Aorta (tissue), 5 donors: Measurements from ENCODE around the gene ANTXR1. TPM values are rescaled to one million over a fixed set of nuclear protein-coding genes. Genes with fewer than 3 reads are reported as not detected.
A peak's percentile ranks its signal among the peaks of the same experiment; 100 is the strongest.

ENCODE experiments used
- ATAC-seq: fragments of 200-7000 bp; cut with Tn5 transposase; one replicate; pipeline ENCODE4 v1.9.1; 2022; ENCODE audit warnings: moderate library complexity; ENCODE audit not compliant: low FRiP score
- DNase-seq, 2 donors: peaks; one replicate each; pipeline ENCODE4 v3.0.0-alpha.2; 2020
- H3K27ac ChIP-seq, 2 donors: one replicate each; pipeline ENCODE4 v1.5.1; 2013; ENCODE audit warnings: low read length in 2 of 2, mild to moderate bottlenecking in 2 of 2, moderate library complexity in 2 of 2, control low read depth in 1 of 2, inconsistent platforms in 1 of 2, low read depth in 1 of 2
- H3K27me3 ChIP-seq, 2 donors: one replicate each; pipeline ENCODE4 v1.6.1; 2013; ENCODE audit warnings: control low read depth in 1 of 2, low read length in 1 of 2, mild to moderate bottlenecking in 1 of 2, moderate library complexity in 1 of 2; ENCODE audit not compliant: insufficient read depth in 2 of 2, control insufficient read depth in 1 of 2
- H3K36me3 ChIP-seq, 2 donors: one replicate each; pipeline ENCODE4 v1.6.1; 2013; ENCODE audit warnings: control low read depth in 1 of 2, low read length in 1 of 2, mild to moderate bottlenecking in 1 of 2; ENCODE audit not compliant: insufficient read depth in 2 of 2, control insufficient read depth in 1 of 2
- H3K4me1 ChIP-seq, 2 donors: one replicate each; pipeline ENCODE4 v1.6.1; 2013; ENCODE audit warnings: low read length in 2 of 2, control low read depth in 1 of 2, mild to moderate bottlenecking in 1 of 2, moderate library complexity in 1 of 2; ENCODE audit not compliant: insufficient read depth in 2 of 2, control insufficient read depth in 1 of 2
- H3K4me3 ChIP-seq, 2 donors: one replicate each; pipeline ENCODE4 v1.5.1; 2013; ENCODE audit warnings: low read length in 2 of 2, control low read depth in 1 of 2, mild to moderate bottlenecking in 1 of 2
- H3K9me3 ChIP-seq: one replicate; pipeline ENCODE4 v1.6.1; 2013; ENCODE audit warnings: mild to moderate bottlenecking, low read length; ENCODE audit not compliant: control insufficient read depth
- WGBS, 2 donors: extraction: QIAGEN DNeasy Blood & Tissue Kit; methylation state at CpG; one replicate each; pipeline ENCODE4 v1.1.7; 2013; 5-methylcytosine and 5-hydroxymethylcytosine counted together
- intact Hi-C, 2 donors: fragments of 100-400 bp; cut with DNase I; formaldehyde crosslinking; loops; one replicate each; pipeline versions ENCODE4 v1.14.2 to v1.15.0; 2022
- polyA plus RNA-seq, 2 donors: library from polyadenylated mRNA; stranded (reverse); fragments of 200-250 nt; gene quantifications; one replicate each; pipeline ENCODE4 v1.2.3, GENCODE V29; 2013
- total RNA-seq, 2 donors: library from RNA; stranded (reverse); fragmentation: NEBNext Ultra II Directional; extraction: Animal tissue kit (Norgen Biotek cat#: 25700); gene quantifications; one replicate each; pipeline ENCODE4 v1.2.1, GENCODE V29; 2021
- donor health status: healthy with polysubstance abuse.
- donor health status: Bipolar disorder and iron deficiency.
- donor health status: DM: no; HTN: no; CAD: no.
- donor health status: DM: no; HTN: no; CAD: no.
- donor health status: DM: yes; HTN: yes; CAD: no.

Gene ANTXR1
- total and polyA plus RNA-seq, 4 donors, result 136 to 358 (median 160) TPM

DNA sequence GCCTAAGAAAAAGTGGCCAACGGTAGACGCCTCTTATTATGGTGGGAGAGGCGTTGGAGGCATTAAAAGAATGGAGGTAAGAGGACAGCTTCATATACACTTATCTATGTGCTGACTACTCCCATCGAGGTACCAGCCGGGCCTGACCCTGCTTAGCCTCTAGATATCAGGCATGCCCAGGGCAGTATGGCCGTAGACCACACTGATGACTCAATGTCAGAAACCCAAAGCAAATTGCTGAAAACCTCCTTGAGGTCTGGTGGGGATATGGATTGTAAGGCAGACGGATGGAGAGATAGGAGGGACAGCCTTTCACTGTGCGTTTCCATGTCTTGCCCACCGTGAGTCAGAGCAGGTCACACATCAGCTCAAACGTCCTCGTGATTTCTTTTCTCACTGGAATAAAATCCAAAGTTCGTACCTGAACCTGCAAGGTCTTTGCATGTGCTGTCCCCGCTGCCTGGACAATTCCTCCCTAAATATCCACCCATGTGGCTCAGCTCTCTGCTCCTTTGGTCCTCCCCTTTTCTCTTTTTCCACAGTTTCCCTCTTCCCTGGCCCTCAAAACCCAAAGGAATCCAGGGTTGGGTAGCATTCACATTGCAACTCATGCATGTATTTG lies 168.9 kb downstream of the ANTXR1 start:
- intact Hi-C loops, result no loop called here
- H3K36me3 ChIP-seq, result peaks cover 3% of the 10 kb centered on the region in 2 donors

DNA sequence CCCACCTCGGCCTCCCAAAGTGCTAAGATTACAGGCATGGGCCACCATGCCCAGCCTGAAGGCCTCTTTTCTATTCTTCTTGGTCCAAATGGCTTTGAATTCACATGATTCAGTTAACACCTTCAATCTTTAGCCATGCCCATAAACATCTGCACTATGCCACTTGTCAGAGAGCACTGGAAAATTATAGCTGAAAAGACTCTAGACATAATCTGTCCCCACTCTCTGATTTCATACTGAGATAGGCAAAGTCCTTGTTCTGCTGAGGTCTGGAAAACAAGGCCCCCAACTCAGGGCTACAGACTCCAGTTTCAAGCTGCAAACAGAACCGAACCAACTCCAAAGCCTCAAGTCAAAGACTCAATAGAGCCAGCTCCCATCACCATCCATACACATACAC lies 170.7 kb downstream of the ANTXR1 start:
- ATAC-seq, result no peak
- Histone ChIP-seq H3K4me1 (peaks cover 2 to 4% of the 10 kb centered on the region in 2 donors), H3K36me3 (peaks cover 3% of the 10 kb centered on the region in 2 donors), H3K27me3 (no peaks in the 10 kb centered on the region), H3K9me3 (no peaks in the 10 kb centered on the region), H3K27ac (peak overlapping the region in 1 of 2 donors; percentile 78), H3K4me3 (no peak overlapping the region)
- intact Hi-C loops, result no loop called here
- WGBS, 2 donors, result 31 to 35% methylated on average over 2 of the region's 2 CpGs
- no peak for DNase-seq

More for the DNA sequence above, 168.9 kb downstream of the ANTXR1 start:
- H3K4me3 ChIP-seq, result no peak overlapping the region
- H3K27me3 ChIP-seq, result no peaks in the 10 kb centered on the region
- H3K27ac ChIP-seq, result no peak overlapping the region
- ATAC-seq (no peak), DNase-seq (no peak)
- WGBS, 2 donors, result 90 to 92% methylated on average over 13 of the region's 13 CpGs
- peaks cover 0 to 7% of the 10 kb centered on the region in 2 donors for H3K4me1 ChIP-seq
- no peaks in the 10 kb centered on the region for H3K9me3 ChIP-seq

DNA sequence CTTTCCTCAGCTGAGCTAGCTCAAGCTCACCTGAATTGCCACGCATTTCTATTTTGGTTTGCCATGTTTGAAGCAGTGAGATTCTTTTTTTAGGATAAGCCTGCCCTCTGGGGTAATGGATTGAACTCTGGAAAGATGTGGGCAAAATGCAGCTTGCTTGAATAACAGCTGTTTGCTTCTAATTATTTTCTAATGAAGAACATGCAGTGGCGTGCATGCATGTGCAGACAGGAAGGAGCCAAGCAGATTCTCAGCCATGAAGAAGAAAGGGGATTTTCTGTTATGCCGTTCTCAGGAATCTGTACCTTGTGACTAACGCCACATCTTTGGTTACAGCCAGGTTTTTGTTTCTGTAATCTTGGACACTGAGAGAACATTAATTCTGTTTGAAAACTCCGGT lies 171.2 kb downstream of the ANTXR1 start:
- Histone ChIP-seq H3K4me3 (no peak overlapping the region), H3K36me3 (peaks cover 3% of the 10 kb centered on the region in 2 donors), H3K4me1 (peaks cover 2 to 4% of the 10 kb centered on the region in 2 donors), H3K27me3 (no peaks in the 10 kb centered on the region), H3K9me3 (no peaks in the 10 kb centered on the region), H3K27ac (peak overlapping the region in 1 of 2 donors; percentile 78)
- intact Hi-C loops, result no loop called here
- WGBS, 2 donors, result 35 to 36% methylated on average over 5 of the region's 5 CpGs
- ATAC-seq (no peak), DNase-seq (no peak)

DNA sequence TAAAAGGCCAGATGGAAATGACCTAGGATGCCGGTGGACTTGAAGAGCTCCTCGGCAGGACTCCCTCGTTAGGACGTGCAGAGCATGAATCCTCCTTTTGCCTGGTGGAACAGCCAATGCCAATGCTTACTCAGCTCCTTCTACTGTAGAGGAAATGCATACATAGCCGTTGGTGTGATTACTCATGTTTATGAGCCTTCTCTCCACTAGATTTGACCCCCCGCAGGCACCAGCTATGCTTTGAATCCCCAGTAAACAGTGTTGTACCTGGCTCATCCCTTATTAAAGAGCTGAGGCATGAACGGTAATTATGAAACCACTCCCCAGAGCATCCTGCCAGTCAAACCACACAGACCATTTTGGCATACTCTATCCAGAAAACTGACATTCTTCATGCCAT lies 172.8 kb downstream of the ANTXR1 start:
- no peak for DNase-seq
- no peak overlapping the region for H3K4me3 ChIP-seq

DNA sequence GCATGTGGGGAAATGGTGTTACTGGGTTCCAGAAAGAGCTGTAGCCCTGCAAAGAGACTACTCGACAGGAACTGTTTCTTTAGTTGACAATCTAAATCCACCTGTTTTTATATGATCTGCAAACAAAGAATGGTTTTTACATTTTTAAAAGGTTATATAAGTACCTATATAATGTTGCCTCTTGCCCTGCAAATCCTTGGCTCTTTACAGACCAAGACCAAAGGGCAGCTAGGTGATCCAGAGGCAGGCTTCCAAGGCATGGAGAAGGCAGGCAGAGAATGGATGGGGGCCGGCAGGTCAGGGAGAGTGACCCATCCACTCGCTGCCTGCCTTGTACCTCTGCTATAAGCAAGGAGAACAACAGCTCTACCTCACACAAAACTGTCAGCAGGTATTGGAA lies 173.6 kb downstream of the ANTXR1 start:
- no peaks in the 10 kb centered on the region for H3K27me3 ChIP-seq
- H3K9me3 ChIP-seq, result no peaks in the 10 kb centered on the region
- intact Hi-C loops, result no loop called here
- no peak overlapping the region for H3K4me3 ChIP-seq
- DNase-seq, result no peak
- no peak for ATAC-seq
- H3K36me3 ChIP-seq, result peaks cover 3% of the 10 kb centered on the region in 2 donors
- peaks cover 3 to 4% of the 10 kb centered on the region in 2 donors for H3K4me1 ChIP-seq
- no peak overlapping the region for H3K27ac ChIP-seq
- 95% methylated on average over 3 of the region's 3 CpGs for WGBS, 2 donors

More for the DNA sequence above, 172.8 kb downstream of the ANTXR1 start:
- peaks cover 2 to 4% of the 10 kb centered on the region in 2 donors for H3K4me1 ChIP-seq
- intact Hi-C loops, result no loop called here
- no peaks in the 10 kb centered on the region for H3K9me3 ChIP-seq
- 68% methylated on average over 7 of the region's 7 CpGs for WGBS, 2 donors
- peak overlapping the region in 1 of 2 donors; percentile 45 for H3K27ac ChIP-seq
- peaks cover 3% of the 10 kb centered on the region in 2 donors for H3K36me3 ChIP-seq
- H3K27me3 ChIP-seq, result no peaks in the 10 kb centered on the region
- no peak for ATAC-seq

DNA sequence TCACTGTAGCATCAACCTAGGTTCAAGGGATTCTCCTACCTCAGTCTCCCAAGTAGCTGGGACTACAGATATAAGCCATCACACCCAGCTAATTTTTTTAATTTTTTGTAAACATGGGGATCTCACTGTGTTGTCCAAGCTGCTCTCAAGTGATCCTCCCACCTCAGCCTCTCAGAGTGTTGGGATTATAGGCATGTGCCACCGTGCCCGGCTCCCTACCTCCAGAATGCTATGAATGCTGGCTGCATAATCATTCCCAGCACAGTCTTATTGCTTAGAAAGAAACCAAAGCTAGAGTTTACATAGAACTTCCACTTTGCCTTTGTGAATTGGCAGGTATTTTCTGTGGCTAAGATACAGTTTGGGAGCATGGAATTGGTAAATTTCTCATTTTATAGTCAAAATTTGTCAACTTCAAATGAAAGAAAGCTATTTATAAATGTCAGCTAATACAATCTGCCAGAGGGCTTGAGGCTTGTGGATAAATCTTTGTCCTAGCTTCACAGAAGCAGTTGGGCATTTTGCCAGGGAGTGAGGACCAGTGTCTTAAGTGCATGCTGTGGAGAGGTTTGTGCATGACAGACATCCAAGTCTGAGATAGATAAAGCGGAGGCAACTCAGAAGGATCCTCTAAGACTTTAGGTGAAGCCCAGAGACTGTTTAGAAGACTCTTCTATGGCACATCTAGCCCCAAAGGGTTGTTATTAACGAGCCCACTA lies 175.4 kb downstream of the ANTXR1 start:
- ATAC-seq (no peak), DNase-seq (no peak)
- 67 to 69% methylated on average over 4 of the region's 4 CpGs for WGBS, 2 donors
- intact Hi-C loops, result no loop called here
- Histone ChIP-seq H3K4me3 (no peak overlapping the region), H3K27me3 (no peaks in the 10 kb centered on the region), H3K36me3 (peaks cover 3 to 5% of the 10 kb centered on the region in 2 donors), H3K9me3 (no peaks in the 10 kb centered on the region), H3K4me1 (peaks cover 3 to 4% of the 10 kb centered on the region in 2 donors), H3K27ac (peak overlapping the region in 1 of 2 donors; percentile 55)

DNA sequence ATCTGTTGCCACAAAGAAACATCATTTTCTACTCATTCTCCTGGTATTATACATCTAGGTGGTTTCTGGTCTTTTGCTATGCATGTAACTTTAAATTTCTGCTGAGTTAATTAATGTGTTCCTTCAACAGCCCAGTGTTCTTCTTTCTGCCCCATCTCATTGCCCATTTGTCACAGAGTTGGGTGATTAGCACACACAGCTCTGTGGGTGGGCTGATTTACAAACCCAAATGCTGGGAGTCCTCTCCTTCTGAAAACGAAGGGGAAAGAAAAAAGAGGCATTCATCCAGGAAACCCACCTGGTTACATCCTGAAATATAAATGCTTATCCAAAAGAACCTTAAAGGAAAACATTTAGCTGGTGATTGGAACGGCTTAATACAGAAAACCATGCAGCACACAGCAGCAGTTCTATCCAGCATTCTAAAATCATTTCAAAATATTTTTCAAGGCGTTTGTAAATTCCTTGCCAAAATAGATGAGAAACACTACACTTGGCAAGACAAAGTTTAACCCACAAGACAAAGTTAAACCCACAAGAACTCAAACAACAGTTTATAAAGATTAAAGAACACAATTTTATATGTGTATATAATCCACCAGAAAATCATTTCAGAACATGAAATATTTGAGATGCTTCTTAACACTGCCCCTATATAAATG lies 177.9 kb downstream of the ANTXR1 start:
- no peak for ATAC-seq
- intact Hi-C loops, result no loop called here

DNA sequence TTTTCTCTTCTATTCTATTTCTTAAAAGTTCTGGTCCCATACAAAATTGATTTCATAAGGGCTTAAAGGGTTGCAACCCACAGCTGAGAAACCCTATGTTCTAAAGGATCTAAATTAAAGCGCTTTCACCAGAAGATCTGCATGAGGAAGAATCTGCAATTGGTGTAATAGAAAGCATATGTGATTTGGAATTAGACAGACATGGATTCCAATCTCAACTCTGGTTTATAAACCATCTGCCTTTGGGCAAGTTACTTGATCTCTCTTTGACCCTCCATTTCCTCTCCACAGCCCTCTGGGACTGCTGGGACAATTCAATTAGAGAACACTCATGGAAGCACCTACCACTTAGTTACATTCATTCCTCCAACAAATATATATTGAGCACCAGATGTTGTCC lies 178.7 kb downstream of the ANTXR1 start:
- Histone ChIP-seq H3K27ac (no peak overlapping the region), H3K4me1 (peaks cover 0 to 3% of the 10 kb centered on the region in 2 donors), H3K9me3 (no peaks in the 10 kb centered on the region), H3K4me3 (no peak overlapping the region), H3K36me3 (peaks cover 5 to 8% of the 10 kb centered on the region in 2 donors), H3K27me3 (no peaks in the 10 kb centered on the region)
- ATAC-seq (no peak), DNase-seq (no peak)
- WGBS, 2 donors, result 95 to 97% methylated on average over 1 of the region's 1 CpG
- intact Hi-C loops, result no loop called here

More for the DNA sequence above, 177.9 kb downstream of the ANTXR1 start:
- H3K27me3 ChIP-seq, result no peaks in the 10 kb centered on the region
- H3K27ac ChIP-seq, result peak overlapping the region; percentile 16 to 29
- no peaks in the 10 kb centered on the region for H3K9me3 ChIP-seq
- peaks cover 7 to 8% of the 10 kb centered on the region in 2 donors for H3K36me3 ChIP-seq
- H3K4me1 ChIP-seq, result peaks cover 0 to 3% of the 10 kb centered on the region in 2 donors
- 4 to 5% methylated on average over 3 of the region's 3 CpGs for WGBS, 2 donors
- H3K4me3 ChIP-seq, result no peak overlapping the region
- DNase-seq, result no peak
